ENCODE measurements around the gene GFAP.

Gene GFAP

DNA sequence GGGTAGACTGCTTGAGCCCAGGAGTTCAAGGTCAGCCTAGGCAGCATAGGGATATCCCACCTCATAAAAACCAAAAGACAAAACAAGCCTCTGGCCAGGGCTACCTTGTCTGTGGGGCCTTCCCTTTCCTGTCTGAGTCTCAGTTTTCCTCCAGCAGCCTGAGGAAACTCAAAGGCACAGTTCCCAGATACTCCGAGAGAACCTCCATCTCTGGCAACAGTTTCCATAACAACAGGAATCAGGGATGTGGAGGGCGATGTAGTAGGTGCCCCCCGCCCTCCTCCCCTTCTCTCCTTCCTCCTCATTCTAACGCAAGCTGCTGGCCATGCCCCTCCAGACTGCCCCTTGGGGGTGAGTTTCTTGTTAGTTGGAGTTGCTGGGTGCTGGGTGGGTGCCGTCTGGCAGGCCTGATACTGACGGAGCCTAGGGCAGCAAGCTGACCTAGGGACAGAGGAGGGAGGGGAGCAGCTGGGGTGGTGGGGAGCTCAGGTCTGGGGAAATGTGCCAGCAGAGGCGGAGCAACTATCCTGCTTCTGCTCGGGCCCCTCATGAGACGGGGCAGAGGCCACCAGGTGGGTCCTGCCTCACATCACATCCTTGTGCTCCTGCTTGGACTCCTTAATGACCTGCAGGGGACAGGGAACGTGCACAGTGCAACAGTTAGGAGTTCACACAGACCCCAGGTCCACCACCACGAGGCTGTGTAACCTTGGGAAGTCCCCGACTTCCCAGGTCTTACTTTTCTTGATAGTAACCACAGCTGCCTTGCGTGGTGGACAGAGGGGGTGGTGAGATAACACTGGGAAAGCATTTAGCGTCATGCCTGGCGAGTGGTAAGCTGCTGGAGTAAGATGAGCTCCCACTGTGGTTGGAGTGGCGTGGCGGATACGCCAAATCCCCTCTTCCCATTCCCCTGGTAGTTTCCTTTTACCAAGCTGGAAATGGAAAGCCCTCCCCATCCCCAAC lies 8.3 kb downstream of the GFAP start:
- DNase-seq (ENCODE audit: low spot score), result no peak
- TF ChIP-seq, protein P1, sequence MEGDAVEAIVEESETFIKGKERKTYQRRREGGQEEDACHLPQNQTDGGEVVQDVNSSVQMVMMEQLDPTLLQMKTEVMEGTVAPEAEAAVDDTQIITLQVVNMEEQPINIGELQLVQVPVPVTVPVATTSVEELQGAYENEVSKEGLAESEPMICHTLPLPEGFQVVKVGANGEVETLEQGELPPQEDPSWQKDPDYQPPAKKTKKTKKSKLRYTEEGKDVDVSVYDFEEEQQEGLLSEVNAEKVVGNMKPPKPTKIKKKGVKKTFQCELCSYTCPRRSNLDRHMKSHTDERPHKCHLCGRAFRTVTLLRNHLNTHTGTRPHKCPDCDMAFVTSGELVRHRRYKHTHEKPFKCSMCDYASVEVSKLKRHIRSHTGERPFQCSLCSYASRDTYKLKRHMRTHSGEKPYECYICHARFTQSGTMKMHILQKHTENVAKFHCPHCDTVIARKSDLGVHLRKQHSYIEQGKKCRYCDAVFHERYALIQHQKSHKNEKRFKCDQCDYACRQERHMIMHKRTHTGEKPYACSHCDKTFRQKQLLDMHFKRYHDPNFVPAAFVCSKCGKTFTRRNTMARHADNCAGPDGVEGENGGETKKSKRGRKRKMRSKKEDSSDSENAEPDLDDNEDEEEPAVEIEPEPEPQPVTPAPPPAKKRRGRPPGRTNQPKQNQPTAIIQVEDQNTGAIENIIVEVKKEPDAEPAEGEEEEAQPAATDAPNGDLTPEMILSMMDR (IDR thresholded peaks at IDR 0.05; ENCODE audit: borderline replicate concordance, control extremely low read depth, extremely low read depth, insufficient read depth, missing control alignments), result no peak
- in situ Hi-C loops (cut with MboI; ENCODE audit: low sequenced_read_pairs, unreplicated experiment), result no loop called here

DNA sequence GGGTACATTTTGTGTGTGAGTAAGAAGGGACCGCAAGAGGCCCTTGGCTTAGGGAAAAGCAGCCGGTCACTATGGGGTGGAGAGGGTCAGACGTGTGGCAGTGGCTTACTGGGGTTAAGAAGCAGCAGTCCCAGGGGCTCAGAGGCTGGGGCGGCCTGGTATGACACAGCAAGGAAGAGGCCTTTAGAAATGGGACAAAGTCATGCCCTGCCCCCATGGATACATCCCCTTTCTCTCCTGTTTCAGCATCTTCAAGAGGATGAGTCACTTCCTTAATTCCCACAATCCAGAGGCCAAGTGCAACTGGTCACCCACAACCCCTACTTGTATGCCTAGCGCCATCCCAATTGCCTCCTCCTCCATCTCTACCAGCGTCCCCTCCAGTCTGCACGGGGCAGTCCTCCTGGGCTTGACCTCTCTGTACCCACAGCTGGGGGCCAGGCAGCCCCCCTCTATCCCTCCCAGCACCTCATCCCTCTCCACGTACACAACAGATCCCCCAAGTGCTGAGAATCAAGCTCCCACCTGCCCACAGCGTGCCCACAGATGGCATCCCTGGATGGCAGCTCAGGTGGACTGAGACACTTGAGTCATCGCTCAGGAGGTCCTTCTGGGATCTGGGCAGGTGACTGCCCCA lies 9.2 kb downstream of the GFAP start:
- TF ChIP-seq, protein P1 (IDR thresholded peaks at IDR 0.05; ENCODE audit: borderline replicate concordance, control extremely low read depth, extremely low read depth, insufficient read depth, missing control alignments), result no peak
- no peak for DNase-seq (ENCODE audit: low spot score)
- in situ Hi-C loops (cut with MboI; ENCODE audit: low sequenced_read_pairs, unreplicated experiment), result no loop called here

DNA sequence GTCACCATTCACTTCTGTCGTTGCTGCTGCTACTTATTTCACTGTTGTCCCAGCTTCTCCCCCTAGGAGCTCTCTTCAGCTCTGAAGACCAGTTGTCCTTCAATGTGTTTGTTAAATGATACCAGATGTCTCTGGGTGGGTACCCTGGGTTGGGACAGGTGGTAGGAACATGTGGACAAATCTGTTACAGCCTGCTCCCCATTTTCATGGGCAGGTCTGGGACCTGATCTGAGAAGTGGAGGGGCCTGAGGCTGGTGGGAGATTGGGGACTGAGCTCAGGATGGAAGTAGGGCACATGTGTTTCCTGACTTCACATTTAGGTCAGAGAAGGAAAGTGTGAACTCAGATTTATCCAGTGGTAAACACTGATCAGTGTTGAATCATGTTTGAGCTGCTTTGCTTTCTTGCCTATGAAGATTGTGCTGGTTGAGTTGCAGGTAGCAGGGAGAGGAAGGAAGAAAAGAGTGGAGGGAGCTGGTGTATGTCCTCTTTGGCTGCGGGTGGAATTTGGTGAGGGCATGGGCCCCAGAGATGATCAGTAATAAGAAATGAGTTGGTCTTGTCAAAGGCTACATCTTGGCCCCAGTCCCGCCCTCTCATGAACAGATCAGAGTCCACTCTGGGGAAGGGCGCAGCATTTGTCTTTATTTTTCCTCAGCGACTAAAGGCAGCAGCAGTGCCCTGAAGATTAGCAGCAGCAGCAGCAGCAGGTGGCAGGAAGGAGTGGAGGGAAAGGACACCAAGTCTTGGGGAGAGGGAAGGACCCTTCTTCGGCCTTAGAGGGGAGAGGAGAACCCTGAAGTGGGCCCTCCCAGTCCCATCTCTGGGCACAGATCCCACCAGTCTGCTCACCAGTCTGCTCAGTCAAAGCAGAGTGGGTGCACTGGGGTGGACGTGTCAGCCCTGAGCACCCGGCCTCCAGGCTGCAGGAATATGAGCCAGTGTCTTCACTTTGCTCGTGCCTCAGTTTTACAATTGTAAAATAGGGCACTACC lies 10.0 kb downstream of the GFAP start:
- TF ChIP-seq, protein P1 (IDR thresholded peaks at IDR 0.05; ENCODE audit: borderline replicate concordance, control extremely low read depth, extremely low read depth, insufficient read depth, missing control alignments), result no peak
- DNase-seq (ENCODE audit: low spot score), result no peak
- in situ Hi-C loops (cut with MboI; ENCODE audit: low sequenced_read_pairs, unreplicated experiment), result no loop called here

DNA sequence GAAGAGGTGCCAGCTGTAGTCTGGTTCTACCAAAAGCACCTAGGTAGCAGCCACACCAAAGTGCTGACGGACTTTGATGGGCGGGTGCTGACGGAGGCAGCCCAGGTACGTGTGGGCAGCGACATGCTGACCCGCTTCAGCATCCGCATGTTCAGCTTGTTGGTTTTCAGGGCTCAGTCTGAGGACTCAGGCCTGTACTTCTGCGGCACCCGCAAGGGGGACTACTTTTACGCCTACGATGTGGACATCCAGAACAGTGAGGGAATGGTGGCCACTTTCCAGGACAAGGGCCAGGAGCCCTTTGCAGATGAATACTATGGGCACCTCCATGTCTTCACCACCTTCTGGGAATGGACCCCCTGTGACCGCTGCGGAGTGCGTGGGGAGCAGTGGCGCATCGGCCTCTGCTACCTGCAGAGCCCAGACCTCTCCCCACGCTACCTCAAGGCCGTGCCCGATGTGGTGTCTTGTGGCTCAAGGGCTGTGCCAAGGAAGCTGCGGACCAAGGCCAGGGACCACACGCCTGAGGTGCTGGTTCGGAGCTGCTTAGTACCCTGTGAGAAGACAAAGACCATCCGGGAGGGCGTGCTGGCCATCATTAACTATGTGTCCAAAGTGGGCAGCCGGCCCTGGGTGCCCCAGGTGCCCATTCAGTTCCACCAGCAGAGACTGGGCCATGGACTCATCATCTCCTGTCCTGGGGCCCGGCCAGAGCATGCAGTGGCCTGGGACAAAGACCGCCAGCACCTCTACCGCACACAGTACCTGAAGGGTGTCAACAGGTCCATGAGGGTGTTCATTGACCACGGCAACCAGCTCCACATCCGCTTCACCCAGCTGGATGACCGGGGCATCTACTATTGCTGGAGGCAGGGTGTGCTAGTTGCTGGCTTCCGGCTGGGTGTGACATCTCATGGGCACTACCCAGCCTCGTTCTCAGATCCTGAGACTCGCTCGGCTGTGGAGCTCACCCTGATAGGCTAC lies 11.0 kb downstream of the GFAP start:
- TF ChIP-seq, protein P1 (IDR thresholded peaks at IDR 0.05; ENCODE audit: borderline replicate concordance, control extremely low read depth, extremely low read depth, insufficient read depth, missing control alignments), result no peak
- no peak for DNase-seq (ENCODE audit: low spot score)
- in situ Hi-C loops (cut with MboI; ENCODE audit: low sequenced_read_pairs, unreplicated experiment), result no loop called here

DNA sequence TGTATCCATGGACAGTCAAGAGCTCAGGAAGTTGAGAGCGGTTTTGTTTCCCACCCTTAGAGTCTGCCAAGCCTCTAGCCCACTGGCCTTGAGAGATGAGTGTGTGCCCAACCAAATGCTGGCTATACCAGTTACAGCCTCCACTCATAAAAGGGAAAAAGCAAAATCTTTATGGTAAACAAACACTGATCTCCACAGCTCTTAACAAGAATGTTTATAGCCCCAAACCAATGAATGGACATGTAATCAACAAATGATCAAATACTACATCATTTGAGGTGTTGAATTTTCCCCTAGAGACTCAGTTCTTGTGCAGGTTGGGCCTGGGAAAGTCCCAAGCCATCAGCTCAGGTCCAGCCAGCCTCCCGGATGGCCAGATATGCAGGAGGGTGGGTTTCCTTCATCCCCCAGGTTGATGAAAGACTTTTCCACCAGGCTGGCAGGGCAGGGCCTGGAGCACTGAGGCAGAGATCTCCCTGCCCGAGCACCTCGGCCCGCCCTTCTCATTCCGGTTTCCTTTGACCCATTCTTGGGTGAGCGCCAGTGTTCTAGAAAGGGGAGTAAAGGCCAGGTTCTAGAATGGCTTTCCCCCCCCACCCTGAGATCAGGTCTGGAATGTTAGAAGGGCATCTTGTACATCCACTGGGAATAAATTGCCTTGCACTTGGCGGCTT lies 12.2 kb downstream of the GFAP start:
- TF ChIP-seq, protein P1 (IDR thresholded peaks at IDR 0.05; ENCODE audit: borderline replicate concordance, control extremely low read depth, extremely low read depth, insufficient read depth, missing control alignments), result no peak
- no peak for DNase-seq (ENCODE audit: low spot score)
- in situ Hi-C loops (cut with MboI; ENCODE audit: low sequenced_read_pairs, unreplicated experiment), result no loop called here

Data from GM13976 (cell line).